Neural progenitor cell (in vitro differentiated cells): ENCODE measurements around the gene PUSL1.

Experiments used
- CTCF ChIP-seq: fragments of 200-600 bp; sonication (generic); IDR thresholded peaks from 2 replicates; pipeline ENCODE4 v1.5.1; 2017; ENCODE audit warnings: antibody characterized with exemption, mild to moderate bottlenecking
- EZH2 ChIP-seq: fragments of 200-600 bp; sonication (generic); IDR thresholded peaks from 2 replicates; pipeline ENCODE4 v1.6.1; 2017; ENCODE audit warnings: antibody characterized with exemption, mild to moderate bottlenecking, moderate library complexity

GRCh38 chr1:1345860-1346500 is 37.6 kb downstream of the PUSL1 start:
- TF ChIP-seq CTCF, result no peak
- TF ChIP-seq EZH2, result no peak
